Metanephros (tissue), 1 donor: Measurements from ENCODE around the gene AMY2B. TPM values are rescaled to one million over a fixed set of nuclear protein-coding genes. Genes with fewer than 3 reads are reported as not detected.

ENCODE experiments used
- total RNA-seq: library from RNA; depleted of rRNA; stranded (reverse); fragments of >200 nt; gene quantifications from one replicate; pipeline ENCODE4 v1.2.3, GENCODE V29; 2014

The AMY2B gene
- 30.7 TPM for total RNA-seq

GRCh38 chr1:103571289-103571688 lies at the start of gene AMY2B:
AMY2B (plus strand) TSS chr1:103571589; CDS start chr1:103571603, 14 bp downstream.

GRCh38 chr1:103525607-103526507 lies 45.5 kb upstream of the AMY2B start, which contains the start of gene RNPC3:
RNPC3 (plus strand) TSS chr1:103525699; CDS start chr1:103526071, 372 bp downstream.

GRCh38 chr1:103616994-103617477 lies 45.6 kb downstream of the AMY2B start, which contains the start of gene AMY2A:
AMY2A (plus strand) TSS chr1:103617427; CDS start chr1:103617441, 14 bp downstream.

Other genes starting within 250 kb of the AMY2B start
- 29.0 TPM for gene RNPC3, start 45.9 kb upstream of the AMY2B start, total RNA-seq
- gene AMY2A, start 45.8 kb downstream of the AMY2B start, total RNA-seq: not detected
- gene AMY1A, start 84.2 kb downstream of the AMY2B start, total RNA-seq: not detected
- gene AMY1B, start 124.6 kb downstream of the AMY2B start, total RNA-seq: not detected
- not detected for gene AMY1C, start 178.3 kb downstream of the AMY2B start, total RNA-seq